ENCODE data around the gene CALB2.

Gene CALB2

GRCh38 chr16:71413341-71413740, 54.8 kb downstream of the CALB2 start:
- no peak for DNase-seq (ENCODE audit: low read depth, low spot score)
- H3K4me3 ChIP-seq (ENCODE audit: low read length): no peak overlapping the region

DNA sequence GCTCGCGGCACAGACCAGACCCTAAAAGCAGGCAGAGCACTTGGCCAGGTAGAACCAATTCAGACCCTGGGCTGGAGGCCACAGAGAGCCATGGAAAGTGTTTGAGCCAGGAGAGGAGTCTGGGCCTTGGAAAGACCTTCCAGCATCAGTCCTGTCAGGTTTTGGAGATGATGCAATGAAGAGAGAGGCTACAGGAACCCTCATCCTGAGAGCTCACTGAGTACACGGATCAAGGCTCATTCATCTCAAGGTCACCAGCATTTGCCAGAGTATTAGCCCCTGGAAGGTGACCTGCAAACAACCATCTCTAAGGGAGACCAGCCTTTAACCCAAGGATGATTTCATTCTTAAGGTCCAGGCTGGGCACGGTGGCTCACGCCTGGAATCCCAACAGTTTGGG, 55.5 kb downstream of the CALB2 start:
- DNase-seq (ENCODE audit: low read depth, low spot score): no peak
- no peak overlapping the region for H3K4me3 ChIP-seq (ENCODE audit: low read length)

DNA sequence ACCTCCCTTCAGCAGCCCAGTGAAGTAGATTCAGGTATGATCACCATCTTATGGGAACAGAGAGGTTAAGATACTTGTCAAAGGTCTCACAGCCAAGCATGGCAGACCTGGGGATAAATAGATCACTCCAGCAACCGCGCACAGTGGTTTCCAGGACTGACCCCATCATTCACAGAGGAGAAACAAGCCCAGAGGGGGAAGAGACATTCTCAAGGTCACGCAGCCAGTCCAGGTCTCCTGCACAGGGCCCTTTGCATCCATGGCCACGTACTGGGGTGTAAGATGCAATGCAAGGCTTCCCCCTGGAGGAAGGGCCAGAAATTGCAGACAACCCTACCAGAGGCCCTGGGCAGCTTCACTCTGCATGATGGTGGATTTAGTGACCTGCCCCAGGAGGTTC, 63.4 kb downstream of the CALB2 start:
- no peak for DNase-seq (ENCODE audit: low read depth, low spot score)

GRCh38 chr16:71423016-71423415, 64.5 kb downstream of the CALB2 start:
- no peak for DNase-seq (ENCODE audit: low read depth, low spot score)
- no peak overlapping the region for H3K4me3 ChIP-seq (ENCODE audit: low read length)

More for the DNA sequence above, 63.4 kb downstream of the CALB2 start:
- H3K4me3 ChIP-seq (ENCODE audit: low read length): no peak overlapping the region

DNA sequence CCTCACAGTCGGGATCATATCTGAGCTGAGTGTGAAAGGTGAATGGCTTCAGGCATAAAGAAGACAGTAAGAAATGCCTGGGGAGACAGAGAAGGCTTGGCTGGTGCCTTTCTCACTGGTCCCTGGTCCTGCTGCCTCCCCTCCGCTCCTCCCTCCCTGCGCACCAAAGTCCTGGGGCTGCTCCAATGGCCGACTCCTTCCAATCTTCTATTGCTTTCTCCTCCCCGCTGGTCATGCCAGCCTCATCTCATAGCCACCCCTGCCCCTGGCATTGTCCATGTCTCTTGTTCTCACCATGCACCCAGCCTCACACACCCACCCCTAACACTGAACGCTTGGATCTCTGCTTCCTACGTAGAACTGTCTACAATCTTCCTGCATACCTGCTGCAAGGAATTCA, 65.3 kb downstream of the CALB2 start:
- H3K4me3 ChIP-seq (ENCODE audit: low read length): no peak overlapping the region
- no peak for DNase-seq (ENCODE audit: low read depth, low spot score)

GRCh38 chr16:71424626-71425025, 66.1 kb downstream of the CALB2 start:
- no peak for DNase-seq (ENCODE audit: low read depth, low spot score)
- no peak overlapping the region for H3K4me3 ChIP-seq (ENCODE audit: low read length)

- no peak overlapping the region for H3K4me3 ChIP-seq (ENCODE audit: low read length)
These were observed 67.2 kb downstream of the CALB2 start for GRCh38 chr16:71425746-71426068.

DNA sequence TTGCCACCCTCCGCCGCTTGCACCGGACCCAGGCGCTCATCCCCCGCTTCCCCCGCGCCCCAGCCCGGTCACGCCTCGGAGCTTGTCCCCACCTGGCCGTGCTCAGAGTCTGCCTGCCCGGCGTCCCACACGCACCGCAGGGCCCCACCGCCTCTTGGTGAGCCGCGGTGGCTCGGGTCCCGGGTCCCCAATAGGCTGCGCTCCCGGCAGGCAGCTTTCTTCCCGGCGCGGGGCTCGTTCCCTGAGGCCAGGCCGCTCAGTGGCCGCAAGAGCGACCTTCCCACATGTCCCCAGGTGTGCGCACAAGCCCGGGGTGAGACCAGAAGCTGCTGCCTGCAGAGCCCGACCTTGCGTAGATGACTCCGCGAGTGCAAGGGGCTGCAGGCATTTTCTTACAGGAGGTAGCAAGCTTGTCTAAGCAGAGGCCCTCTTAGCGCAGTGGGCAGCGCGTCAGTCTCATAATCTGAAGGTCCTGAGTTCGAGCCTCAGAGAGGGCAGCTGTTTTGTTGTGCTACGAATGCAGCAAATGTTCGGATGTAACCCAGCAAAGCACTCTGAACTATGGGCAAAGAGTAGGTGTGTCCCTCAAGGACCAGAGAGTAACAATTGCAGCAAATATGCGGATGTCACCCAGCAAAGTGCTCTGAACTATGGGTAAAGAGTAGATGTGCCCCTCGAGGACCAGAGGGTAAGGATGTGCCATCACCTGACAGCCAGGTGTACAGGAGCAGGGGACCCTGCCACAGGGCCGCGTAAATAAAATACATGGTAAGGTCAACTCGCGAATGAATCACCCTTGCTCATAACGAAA, 67.8 kb downstream of the CALB2 start:
- H3K4me3 ChIP-seq (ENCODE audit: low read length): no peak overlapping the region
- DNase-seq (ENCODE audit: low read depth, low spot score): no peak

More at GRCh38 chr16:71425746-71426068, 67.2 kb downstream of the CALB2 start:
- DNase-seq (ENCODE audit: low read depth, low spot score): no peak

GRCh38 chr16:71426880-71427615, 68.5 kb downstream of the CALB2 start:
- no peak overlapping the region for H3K4me3 ChIP-seq (ENCODE audit: low read length)
- no peak for DNase-seq (ENCODE audit: low read depth, low spot score)

GRCh38 chr16:71428385-71428784, 69.9 kb downstream of the CALB2 start:
- H3K4me3 ChIP-seq (ENCODE audit: low read length): no peak overlapping the region
- DNase-seq (ENCODE audit: low read depth, low spot score): no peak

- DNase-seq (ENCODE audit: low read depth, low spot score): no peak
- no peak overlapping the region for H3K4me3 ChIP-seq (ENCODE audit: low read length)
These were observed 70.4 kb downstream of the CALB2 start for GRCh38 chr16:71428883-71429282.

- DNase-seq (ENCODE audit: low read depth, low spot score): no peak
- no peak overlapping the region for H3K4me3 ChIP-seq (ENCODE audit: low read length)
These were observed 71.1 kb downstream of the CALB2 start for GRCh38 chr16:71429581-71429980.

DNA sequence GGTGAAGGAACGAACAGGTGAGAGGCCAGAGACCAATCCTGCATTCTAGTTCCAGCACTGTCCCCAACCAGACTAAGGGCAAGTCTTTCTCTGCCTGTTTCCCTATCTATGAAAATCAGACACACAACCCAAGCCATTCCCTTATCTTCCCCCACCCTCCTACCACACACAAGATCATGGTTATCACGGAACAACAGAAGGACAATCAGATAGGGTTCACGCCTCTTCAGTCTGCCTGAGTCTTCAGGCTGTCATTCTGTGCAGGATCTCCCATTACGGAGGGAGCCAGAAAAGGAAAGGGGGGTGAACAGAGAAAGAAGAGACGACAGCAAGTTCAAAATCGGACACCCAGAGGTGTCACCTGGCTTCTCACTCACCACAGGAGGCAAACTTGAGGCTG, 72.2 kb downstream of the CALB2 start:
- no peak for DNase-seq (ENCODE audit: low read depth, low spot score)
- no peak overlapping the region for H3K4me3 ChIP-seq (ENCODE audit: low read length)

- H3K4me3 ChIP-seq (ENCODE audit: low read length): no peak overlapping the region
- no peak for DNase-seq (ENCODE audit: low read depth, low spot score)
These were observed 72.7 kb downstream of the CALB2 start for GRCh38 chr16:71431176-71431575.

DNA sequence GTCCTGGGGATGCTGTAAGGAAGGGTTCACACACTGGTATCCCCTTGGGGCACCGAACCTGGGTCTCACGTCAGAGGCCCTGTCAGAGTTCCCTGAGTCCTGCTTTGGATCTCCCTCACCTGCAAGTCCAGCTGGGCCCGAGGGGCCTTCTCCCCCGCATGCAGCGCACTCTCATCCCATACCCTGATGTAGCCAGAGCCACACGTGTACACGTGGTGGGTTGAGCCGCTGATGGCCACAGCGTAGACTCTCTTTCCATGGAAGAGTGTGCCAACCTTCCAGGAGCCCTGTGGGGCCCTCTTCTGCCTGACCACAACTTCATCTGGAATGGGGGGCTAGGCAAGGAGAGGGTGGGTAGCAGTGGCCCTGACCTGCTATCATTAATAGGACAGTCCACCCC, 73.5 kb downstream of the CALB2 start:
- H3K4me3 ChIP-seq (ENCODE audit: low read length): no peak overlapping the region
- no peak for DNase-seq (ENCODE audit: low read depth, low spot score)

GRCh38 chr16:71432906-71433305, 74.4 kb downstream of the CALB2 start:
- no peak overlapping the region for H3K4me3 ChIP-seq (ENCODE audit: low read length)
- DNase-seq (ENCODE audit: low read depth, low spot score): no peak

DNA sequence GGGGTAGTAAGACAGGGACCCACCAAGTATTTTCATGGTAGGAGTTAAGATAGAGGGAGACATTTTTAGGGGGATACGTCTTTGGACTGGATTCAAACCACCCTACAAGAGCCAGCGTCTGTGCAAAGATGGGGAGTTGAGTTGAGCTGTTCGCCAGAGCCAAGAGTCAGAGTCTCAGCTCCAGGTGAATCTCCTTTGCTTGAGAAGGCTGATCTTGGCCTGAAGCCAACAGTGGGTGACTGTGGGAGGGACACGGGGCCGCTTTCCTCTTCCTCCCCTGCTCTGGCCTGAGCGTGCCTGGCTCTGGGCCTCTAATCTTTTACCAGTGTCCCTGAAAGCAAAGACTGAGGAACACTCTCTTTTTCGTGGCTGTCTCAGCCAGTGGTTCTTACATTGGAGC, 78.0 kb downstream of the CALB2 start:
- no peak overlapping the region for H3K4me3 ChIP-seq (ENCODE audit: low read length)
- DNase-seq (ENCODE audit: low read depth, low spot score): no peak

- DNase-seq (ENCODE audit: low read depth, low spot score): no peak
- H3K4me3 ChIP-seq (ENCODE audit: low read length): no peak overlapping the region
These were observed 81.0 kb downstream of the CALB2 start for GRCh38 chr16:71439523-71439922.

Data from Jurkat, Clone E6-1 (cell line).